ENCODE measurements around the gene RAB42.

Gene RAB42

DNA sequence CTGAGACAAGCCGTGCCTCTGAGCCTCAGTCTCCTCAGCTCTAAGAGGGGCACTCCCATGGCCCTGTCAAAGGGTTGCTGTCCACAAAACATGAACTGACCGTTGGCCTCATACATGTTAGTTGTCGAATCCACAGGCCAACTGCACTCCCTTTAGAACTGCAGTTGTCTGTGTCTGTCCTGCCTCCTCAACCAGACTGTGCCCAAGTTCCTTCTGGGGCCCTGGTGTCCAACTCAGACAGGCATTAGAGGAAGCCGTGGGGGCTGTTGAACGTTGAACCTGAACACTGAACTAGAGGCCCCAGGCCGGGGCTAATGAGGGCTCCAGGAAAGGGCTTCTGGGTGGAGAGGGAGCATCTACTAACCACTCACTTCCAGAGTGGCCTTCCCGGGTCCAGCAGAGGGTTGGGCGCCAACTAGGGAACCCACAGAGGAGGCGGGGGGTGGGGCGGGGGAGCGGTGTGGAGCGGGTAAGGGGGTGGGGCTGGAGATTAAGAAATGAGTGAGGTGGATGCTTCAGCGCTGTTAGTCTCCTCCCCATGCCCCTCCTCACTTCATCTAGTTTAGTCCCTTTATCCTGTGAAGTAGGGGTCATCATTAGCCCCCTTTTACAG lies at the start of gene RAB42:
TSS of gene RAB42 (plus strand) at position 558 of the 613 bp plus-strand sequence. CDS start 247 bp downstream, outside the sequence.
- no peak for DNase-seq (ENCODE audit: low read depth)

DNA sequence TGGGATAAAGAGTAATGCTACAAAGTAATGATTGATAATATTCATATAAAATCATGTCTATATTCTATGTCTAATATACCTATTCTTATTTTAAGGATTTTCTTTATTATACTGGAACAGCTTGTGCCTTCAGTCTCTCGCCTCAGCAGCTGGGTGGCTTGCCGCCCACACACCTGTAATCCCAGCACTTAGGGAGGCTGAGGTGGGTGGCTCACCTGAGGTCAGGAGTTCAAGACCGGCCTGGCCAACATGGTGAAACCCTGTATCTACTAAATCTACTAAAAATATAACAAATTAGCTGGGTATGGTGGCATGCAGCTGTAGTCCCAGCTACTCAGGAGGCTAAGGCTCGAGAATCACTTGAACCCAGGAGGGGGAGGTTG lies 46.8 kb upstream of the RAB42 start:
- DNase-seq (ENCODE audit: low read depth): no peak

DNA sequence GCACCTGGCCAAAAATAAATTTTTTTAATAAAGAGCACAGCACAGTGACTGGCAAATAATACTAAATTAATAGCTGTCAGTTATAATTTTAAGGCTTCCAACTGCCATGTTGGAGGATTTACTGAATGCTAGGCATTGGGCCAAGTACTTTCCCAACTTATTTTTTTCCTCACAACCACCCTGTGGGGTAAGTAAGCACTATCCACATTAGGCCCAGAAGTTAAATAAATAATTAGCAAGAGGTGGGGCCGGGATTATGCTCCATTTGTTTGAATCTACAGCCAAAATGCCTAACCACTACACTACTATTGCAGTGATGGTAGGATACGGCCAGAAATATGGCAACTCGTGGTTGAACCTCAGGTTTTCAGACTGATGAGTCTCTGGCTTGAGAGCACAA lies 43.7 kb upstream of the RAB42 start:
- no peak for DNase-seq (ENCODE audit: low read depth)

DNA sequence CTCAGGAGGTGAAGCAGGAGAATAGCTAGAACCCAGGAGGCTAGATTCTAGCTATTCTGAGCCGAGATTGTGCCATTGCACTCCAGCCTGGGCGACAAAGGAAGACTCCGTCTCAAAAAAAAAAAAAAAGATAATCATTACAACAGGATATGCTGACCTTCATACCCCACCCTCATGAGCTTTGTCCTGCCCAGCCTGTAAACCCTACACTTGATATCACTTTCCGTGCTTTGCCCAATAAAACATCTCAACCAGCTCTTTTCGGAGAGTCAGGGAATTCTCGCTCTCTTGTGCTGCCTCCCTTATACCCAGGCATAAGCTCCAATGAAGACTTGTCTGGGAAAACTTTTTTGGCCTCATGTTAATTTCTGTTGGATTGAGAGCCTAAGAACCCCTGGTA lies 40.7 kb upstream of the RAB42 start:
- no peak for DNase-seq (ENCODE audit: low read depth)

DNA sequence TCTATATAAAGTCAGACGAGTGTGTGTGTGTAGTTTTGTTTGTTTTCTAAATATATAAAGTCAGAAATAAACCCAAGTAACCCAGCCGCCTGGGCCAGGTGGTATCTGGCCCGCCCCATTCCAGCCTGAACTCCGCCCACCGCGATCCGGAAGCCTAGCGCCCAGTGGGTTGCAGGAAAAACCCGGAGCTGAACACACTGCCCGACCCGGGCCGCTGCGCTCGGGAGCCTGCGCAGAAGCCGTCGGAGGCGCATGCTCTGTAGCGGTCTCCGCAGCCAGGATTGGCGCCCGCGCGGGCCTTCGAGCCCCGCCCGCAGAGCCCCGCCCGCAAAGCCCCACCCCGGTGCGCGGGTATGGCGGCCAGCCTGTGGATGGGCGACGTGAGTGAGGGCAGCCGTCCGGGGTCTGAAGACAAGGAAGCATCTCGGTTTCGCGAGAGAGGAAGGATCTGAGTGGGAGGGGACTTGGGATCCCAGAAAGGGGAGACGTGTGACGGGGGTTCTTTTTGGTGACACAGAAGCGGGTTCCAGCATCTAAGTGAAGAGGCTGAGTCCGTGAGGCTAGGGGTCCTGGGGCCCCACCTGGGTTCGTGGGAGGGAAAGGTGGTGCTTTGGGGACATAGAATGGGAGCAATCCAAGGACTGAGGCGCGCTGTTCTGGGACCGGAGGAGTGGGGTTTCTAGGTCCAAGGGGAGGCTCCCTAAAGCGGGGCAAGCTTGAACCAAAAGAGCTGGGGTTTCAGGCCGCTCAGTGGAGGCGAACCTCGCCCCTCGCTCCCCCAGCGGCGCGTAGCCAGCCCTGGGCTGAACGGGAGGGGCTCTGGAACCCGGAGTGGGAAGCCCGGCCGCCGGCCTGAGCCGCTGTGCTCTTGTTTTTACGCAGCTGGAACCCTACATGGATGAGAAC lies 39.1 kb upstream of the RAB42 start, which contains the start of gene TRNAU1AP:
TSS of gene TRNAU1AP (plus strand) at position 328 of the 906 bp plus-strand sequence. CDS start at position 354, 26 bp downstream.
- DNase-seq (ENCODE audit: low read depth): peak; percentile 98

DNA sequence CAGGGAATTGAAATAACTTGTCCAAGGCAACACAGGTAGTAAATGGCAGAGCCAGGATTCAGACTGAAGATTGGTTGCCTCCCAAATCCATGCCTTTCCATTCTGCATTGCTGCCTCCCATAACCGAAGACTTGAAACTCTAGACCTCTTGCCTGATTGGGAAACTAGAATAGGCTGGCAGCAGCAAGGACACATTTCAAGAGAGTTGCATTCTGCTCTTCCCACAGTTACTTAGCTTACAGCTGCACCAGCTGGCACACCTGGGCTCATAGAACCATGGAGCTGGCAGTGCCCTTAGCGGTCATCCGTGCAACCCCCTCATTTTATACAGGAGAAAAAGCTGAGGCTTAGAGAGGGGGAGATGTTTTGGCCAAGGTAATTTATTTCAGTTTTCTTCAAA lies 31.2 kb upstream of the RAB42 start:
- no peak for DNase-seq (ENCODE audit: low read depth)

DNA sequence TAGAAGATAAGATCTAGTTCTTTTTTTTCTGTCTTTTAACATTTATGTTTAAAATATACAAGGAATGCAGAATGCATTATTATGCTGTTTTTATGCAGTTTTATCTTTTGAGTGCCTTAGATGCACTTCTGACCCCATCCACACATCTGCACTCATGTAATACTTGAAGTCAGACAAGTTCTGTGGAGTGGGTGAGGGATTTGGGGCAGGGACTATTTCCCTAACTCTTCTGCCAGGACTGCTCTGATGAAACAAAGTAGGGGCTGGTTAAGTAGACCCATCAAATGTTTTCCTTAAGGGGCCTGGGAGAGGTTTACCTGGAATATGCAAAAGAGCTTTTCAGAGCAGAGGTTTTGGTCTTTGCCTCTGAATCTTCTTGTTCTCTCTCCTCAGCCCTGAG lies 27.8 kb upstream of the RAB42 start:
- no peak for DNase-seq (ENCODE audit: low read depth)

GRCh38 chr1:28565040-28565439 lies 27.0 kb upstream of the RAB42 start:
- no peak for DNase-seq (ENCODE audit: low read depth)

DNA sequence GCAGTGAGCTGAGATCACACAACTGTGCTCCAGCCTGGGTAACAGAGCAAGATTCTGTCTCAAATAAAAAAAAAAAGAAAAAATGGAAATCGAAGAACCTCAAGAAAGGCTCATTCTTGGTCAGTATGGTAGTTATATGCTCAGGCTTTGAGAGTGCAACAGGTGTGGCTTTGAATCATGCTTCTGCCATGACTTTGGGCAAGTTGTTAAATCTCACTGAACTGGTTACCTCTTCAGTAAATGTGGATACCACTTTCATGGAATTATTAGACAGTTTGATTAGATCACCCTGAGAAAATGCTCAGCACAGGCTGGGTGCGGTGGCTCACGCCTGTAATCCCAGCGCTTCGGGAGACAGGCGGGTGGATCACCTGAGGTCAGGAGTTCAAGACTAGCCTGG lies 26.3 kb upstream of the RAB42 start:
- no peak for DNase-seq (ENCODE audit: low read depth)

DNA sequence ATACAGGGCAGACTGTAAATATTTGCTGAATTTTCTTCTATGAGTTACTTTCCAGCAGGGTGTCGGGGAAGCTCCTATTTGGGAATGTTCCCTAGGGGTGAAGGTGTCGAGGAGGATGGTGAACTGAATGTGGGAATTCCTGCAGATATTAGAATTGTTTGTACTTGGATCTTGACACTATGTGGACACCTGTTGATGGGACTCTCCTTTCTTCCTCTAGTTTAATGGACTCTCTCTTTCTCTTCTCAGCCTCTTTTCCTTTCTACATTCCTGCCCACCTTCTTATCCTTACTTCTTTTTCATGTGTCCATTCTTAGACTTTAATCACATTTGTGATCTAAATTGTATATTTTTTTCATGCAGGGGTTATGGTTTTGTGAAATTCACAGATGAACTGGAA lies 25.1 kb upstream of the RAB42 start:
- no peak for DNase-seq (ENCODE audit: low read depth)

GRCh38 chr1:28571911-28572310 lies 20.2 kb upstream of the RAB42 start:
- DNase-seq (ENCODE audit: low read depth): no peak

GRCh38 chr1:28572891-28573290 lies 19.2 kb upstream of the RAB42 start:
- peak; percentile 93 for DNase-seq (ENCODE audit: low read depth)

DNA sequence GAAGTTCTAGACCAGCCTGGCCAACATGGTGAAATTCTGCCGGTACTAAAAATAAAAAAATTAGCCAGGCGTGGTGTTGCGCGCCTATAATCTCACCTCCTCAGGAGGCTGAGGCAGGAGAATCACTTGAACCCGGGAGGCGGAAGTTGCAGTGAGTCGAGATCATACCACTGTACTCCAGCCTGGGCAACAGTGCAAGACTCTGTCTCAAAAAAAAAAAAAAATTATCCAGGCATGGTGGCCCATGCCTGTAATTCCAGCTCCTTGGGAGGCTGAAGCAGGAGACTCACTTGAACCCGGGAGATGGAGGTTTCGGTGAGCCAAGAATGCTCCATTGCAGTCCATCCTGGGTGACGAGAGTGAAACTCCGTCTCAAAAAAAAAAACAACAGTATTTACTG lies 18.5 kb upstream of the RAB42 start:
- DNase-seq (ENCODE audit: low read depth): no peak

GRCh38 chr1:28577052-28577678 lies 14.9 kb upstream of the RAB42 start:
- no peak for DNase-seq (ENCODE audit: low read depth)

DNA sequence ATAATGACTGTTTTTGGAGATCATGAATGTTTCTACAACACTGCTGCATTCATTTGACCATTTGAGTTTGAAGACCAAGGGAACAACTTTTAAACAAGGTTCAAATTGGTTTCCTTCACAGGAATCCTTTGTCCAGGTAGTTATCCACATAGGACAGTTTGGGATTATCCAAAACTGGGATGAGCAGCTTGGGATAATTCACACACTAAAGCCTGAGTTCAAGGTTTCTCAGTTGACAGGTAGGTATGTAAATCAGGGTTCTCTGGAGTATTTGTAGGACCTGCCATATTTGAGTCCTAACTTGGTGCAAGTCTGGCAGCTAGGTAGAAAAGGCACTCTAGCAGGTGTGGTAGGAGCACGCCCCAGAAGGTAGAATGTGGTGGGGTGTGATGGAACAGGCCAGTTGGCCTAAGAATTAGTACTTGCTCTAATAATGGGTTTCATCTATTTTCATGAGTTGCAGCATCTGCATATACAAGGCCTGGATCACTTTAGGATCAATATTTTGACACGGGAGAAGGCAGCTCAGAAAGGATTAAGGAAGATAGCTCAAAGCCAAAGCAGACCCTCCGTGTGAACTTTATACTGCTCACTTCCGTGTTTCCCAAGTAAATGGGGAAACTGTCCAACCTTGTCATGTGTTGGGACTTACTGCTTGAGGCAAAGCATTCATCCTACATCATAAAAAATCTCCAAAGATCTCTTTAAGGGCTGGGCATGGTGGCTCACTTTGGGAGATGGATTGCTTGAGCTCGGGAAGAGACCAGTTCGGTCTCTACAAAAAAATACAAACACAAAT lies 14.1 kb upstream of the RAB42 start:
- no peak for DNase-seq (ENCODE audit: low read depth)

DNA sequence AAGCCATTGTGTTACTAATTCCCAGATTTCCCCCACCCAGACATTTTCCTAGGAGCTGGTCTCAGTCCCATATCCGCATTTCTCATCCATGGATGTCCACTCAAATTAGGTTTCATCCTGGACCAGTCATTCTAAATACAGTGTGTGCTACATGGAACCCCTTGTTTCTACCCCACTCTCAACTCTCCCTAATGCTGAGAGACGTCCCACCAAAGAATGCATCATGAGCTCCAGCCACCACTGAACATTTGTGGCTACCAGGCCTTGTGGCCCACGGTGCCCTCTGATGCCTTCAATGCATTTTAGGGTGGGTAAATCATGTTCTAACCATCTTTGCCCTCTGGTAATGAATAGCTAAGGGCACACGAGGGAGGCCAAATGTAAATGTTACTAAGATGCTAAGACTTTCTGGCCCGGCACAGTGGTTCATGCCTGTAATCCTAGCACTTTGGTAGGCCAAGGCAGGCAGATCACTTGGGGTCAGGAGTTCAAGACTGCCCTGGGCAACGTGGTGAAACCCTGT lies 13.3 kb upstream of the RAB42 start:
- no peak for DNase-seq (ENCODE audit: low read depth)

GRCh38 chr1:28579401-28579800 lies 12.7 kb upstream of the RAB42 start:
- no peak for DNase-seq (ENCODE audit: low read depth)

- peak; percentile 36 for DNase-seq (ENCODE audit: low read depth)
Observed at GRCh38 chr1:28580722-28581530, 11.1 kb upstream of the RAB42 start.

GRCh38 chr1:28581531-28582247 lies 10.4 kb upstream of the RAB42 start:
- DNase-seq (ENCODE audit: low read depth): peak; percentile 97

DNA sequence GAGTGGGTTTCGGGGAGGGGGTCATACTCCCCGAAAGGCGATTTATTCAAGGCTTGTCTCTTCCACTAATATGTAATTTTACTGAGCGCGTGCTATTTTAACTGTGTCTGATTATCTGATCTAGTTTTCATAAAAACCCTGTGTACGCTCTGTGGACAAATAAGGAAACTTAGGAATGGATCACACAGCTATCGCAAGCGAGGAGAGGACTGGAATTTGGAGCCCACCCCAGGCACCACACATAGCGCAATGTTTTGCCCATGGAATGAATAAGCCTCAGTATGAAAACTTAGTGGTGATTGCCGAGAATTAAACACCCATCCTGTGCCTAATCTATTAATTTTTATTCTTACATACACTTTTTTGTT lies 9.8 kb upstream of the RAB42 start:
- DNase-seq (ENCODE audit: low read depth): no peak
